Measurements from ENCODE around the gene SLC17A4. TPM values are rescaled to one million over a fixed set of nuclear protein-coding genes. Genes with fewer than 3 reads are reported as not detected.

The SLC17A4 gene
- total RNA-seq, 1 experiment from 2014 or later, result not detected

DNA sequence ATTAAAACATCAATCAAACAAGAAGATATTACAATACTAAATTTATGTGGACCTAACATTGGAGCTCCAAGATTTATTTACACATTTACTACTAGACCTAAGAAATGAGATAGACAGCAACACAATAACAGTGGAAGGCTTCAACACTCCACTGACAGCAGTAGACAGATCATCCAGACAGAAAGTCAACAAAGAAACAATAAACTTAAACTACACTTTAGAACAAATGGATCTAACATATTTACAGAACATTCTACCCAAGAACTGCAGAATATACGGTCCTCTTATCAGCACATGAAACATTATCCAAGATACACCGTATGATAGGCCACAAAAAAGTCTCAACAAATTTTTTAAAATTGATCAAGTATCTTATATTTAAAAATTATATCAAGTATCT lies 50.3 kb downstream of the SLC17A4 start:
- H3K9ac ChIP-seq (ENCODE audit: low read length), result no peak overlapping the region
- no peak overlapping the region for H3K4me2 ChIP-seq (ENCODE audit: low read length)
- no peaks in the 10 kb centered on the region for H3K36me3 ChIP-seq (ENCODE audit: low read depth, low read length)
- TF ChIP-seq EZH2phosphoT487 (IDR thresholded peaks at IDR 0.05; ENCODE audit: borderline replicate concordance, low read length) (no peak), EZH2 (IDR thresholded peaks at IDR 0.05; ENCODE audit: low read length, unreplicated experiment) (no peak)
- TF ChIP-seq, protein P1, sequence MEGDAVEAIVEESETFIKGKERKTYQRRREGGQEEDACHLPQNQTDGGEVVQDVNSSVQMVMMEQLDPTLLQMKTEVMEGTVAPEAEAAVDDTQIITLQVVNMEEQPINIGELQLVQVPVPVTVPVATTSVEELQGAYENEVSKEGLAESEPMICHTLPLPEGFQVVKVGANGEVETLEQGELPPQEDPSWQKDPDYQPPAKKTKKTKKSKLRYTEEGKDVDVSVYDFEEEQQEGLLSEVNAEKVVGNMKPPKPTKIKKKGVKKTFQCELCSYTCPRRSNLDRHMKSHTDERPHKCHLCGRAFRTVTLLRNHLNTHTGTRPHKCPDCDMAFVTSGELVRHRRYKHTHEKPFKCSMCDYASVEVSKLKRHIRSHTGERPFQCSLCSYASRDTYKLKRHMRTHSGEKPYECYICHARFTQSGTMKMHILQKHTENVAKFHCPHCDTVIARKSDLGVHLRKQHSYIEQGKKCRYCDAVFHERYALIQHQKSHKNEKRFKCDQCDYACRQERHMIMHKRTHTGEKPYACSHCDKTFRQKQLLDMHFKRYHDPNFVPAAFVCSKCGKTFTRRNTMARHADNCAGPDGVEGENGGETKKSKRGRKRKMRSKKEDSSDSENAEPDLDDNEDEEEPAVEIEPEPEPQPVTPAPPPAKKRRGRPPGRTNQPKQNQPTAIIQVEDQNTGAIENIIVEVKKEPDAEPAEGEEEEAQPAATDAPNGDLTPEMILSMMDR (conservative IDR thresholded peaks at IDR 0.05; ENCODE audit: low read depth, low read length), result no peak
- no peaks in the 10 kb centered on the region for H4K20me1 ChIP-seq (ENCODE audit: low read length)
- no peak for ATAC-seq
- H3F3A ChIP-seq (ENCODE audit: low read length, unreplicated experiment), result no peaks in the 10 kb centered on the region
- H3K9me2 ChIP-seq (replicated peaks; ENCODE audit: low read length), result no peaks in the 10 kb centered on the region
- no peak overlapping the region for H3K27ac ChIP-seq (ENCODE audit: low read length)
- no peaks in the 10 kb centered on the region for H3K4me1 ChIP-seq (ENCODE audit: insufficient read depth, low read length)
- H3K4me3 ChIP-seq (ENCODE audit: low read length), result no peak overlapping the region
- POLR2A ChIA-PET (ENCODE audit: unreplicated experiment), result no interaction called here
- H2AFZ ChIP-seq (ENCODE audit: low read length), result no peak overlapping the region
- DNase-seq, result no peak
- intact Hi-C loops (cut with micrococcal nuclease), result no loop called here
- no peaks in the 10 kb centered on the region for H3K79me2 ChIP-seq (ENCODE audit: low read length)
- H3K9me3 ChIP-seq (ENCODE audit: low read length), result no peaks in the 10 kb centered on the region
- peaks cover 42% of the 10 kb centered on the region for H3K27me3 ChIP-seq (ENCODE audit: low read length)
- BruUV-seq (replicated peaks), result no TSS peak
- CTCF ChIA-PET, result no interaction called here

DNA sequence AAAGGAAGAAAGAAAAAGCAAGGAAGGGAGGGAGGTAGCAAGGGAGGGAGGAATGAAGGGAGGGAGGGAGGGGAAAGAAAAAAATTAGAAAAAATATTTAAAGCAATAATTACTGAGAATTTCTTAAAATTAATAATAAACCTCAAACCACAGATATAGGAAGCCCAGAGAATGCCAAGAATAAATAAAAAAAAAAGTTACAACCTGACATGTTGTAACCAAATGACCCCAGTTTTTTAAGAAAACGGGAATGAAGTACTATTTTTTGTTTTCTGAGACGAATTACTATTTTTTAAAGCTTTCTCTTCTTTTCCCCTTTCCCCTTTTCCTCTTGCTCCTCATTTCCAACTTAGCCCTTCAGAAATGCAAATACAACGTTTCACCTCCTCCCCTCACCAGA lies 60.7 kb downstream of the SLC17A4 start:
- ATAC-seq (no peak), DNase-seq (no peak)
- 0 out of 2 replicates have a peak, but pooled peaks cover 3% of the 10 kb centered on the region for H4K20me1 ChIP-seq (ENCODE audit: low read length)
- no peaks in the 10 kb centered on the region; the same call in 1 of the 2 replicates for H3K9me3 ChIP-seq (ENCODE audit: low read length)
- no peak overlapping the region for H3K4me3 ChIP-seq (ENCODE audit: low read length)
- no peaks in the 10 kb centered on the region for H3K9me2 ChIP-seq (replicated peaks; ENCODE audit: low read length)
- no peaks in the 10 kb centered on the region for H3F3A ChIP-seq (ENCODE audit: low read length, unreplicated experiment)
- no peak overlapping the region for H3K9ac ChIP-seq (ENCODE audit: low read length)
- intact Hi-C loops (cut with micrococcal nuclease), result no loop called here
- ChIA-PET CTCF (no interaction called here), POLR2A (ENCODE audit: unreplicated experiment) (no interaction called here)
- H3K27me3 ChIP-seq (ENCODE audit: low read length), result peaks cover 68% of the 10 kb centered on the region
- H3K4me2 ChIP-seq (ENCODE audit: low read length), result no peak overlapping the region
- BruUV-seq (replicated peaks), result no TSS peak
- H3K79me2 ChIP-seq (ENCODE audit: low read length), result no peaks in the 10 kb centered on the region
- no peak for TF ChIP-seq EZH2phosphoT487 (IDR thresholded peaks at IDR 0.05; ENCODE audit: borderline replicate concordance, low read length)
- no peak for TF ChIP-seq EZH2 (IDR thresholded peaks at IDR 0.05; ENCODE audit: low read length, unreplicated experiment)
- TF ChIP-seq, protein P1 (conservative IDR thresholded peaks at IDR 0.05; ENCODE audit: low read depth, low read length), result no peak
- H2AFZ ChIP-seq (ENCODE audit: low read length), result no peak overlapping the region
- H3K27ac ChIP-seq (ENCODE audit: low read length), result no peak overlapping the region
- no peaks in the 10 kb centered on the region for H3K4me1 ChIP-seq (ENCODE audit: insufficient read depth, low read length)
- no peaks in the 10 kb centered on the region for H3K36me3 ChIP-seq (ENCODE audit: low read depth, low read length)

- Histone ChIP-seq H3K79me2 (ENCODE audit: low read length) (no peaks in the 10 kb centered on the region), H3F3A (ENCODE audit: low read length, unreplicated experiment) (no peaks in the 10 kb centered on the region), H3K9me2 (replicated peaks; ENCODE audit: low read length) (no peaks in the 10 kb centered on the region), H2AFZ (ENCODE audit: low read length) (no peak overlapping the region), H3K27ac (ENCODE audit: low read length) (no peak overlapping the region), H3K4me3 (ENCODE audit: low read length) (no peak overlapping the region), H3K27me3 (ENCODE audit: low read length) (peaks cover 66% of the 10 kb centered on the region), H3K36me3 (ENCODE audit: low read depth, low read length) (no peaks in the 10 kb centered on the region), H3K4me2 (ENCODE audit: low read length) (no peak overlapping the region), H3K9ac (ENCODE audit: low read length) (no peak overlapping the region), H3K9me3 (ENCODE audit: low read length) (no peaks in the 10 kb centered on the region; the same call in 1 of the 2 replicates), H3K4me1 (ENCODE audit: insufficient read depth, low read length) (no peaks in the 10 kb centered on the region), H4K20me1 (ENCODE audit: low read length) (0 out of 2 replicates have a peak, but pooled peaks cover 3% of the 10 kb centered on the region)
- intact Hi-C loops (cut with micrococcal nuclease), result no loop called here
- POLR2A ChIA-PET (ENCODE audit: unreplicated experiment), result no interaction called here
- no peak for ATAC-seq
- no peak for DNase-seq
- TF ChIP-seq, protein P1 (conservative IDR thresholded peaks at IDR 0.05; ENCODE audit: low read depth, low read length), result no peak
- CTCF ChIA-PET, result no interaction called here
- no TSS peak for BruUV-seq (replicated peaks)
Measured at GRCh38 chr6:25816252-25816651, 61.7 kb downstream of the SLC17A4 start.

Measured in PC-3 (cell line).